Limb (tissue), 2 donors: Measurements from ENCODE around the gene SLC37A4.
"Not testable (repeated sequence)": the region's sequence is repeated elsewhere in the genome, so short reads cannot be mapped to it uniquely, and the experiment has no call there.

ENCODE experiments used
- DNase-seq, 2 donors: peaks; one replicate each; pipeline ENCODE4 v3.0.0-alpha.2; 2016; ENCODE audit errors: extremely low spot score in 2 of 2

SLC37A4 gene

GRCh38 chr11:119042927-119043326 is 12.2 kb upstream of the SLC37A4 start:
- DNase-seq, result no peak

GRCh38 chr11:119041821-119042514 is 11.3 kb upstream of the SLC37A4 start:
- DNase-seq, result no peak

GRCh38 chr11:119039471-119039870 is 8.8 kb upstream of the SLC37A4 start:
- DNase-seq, result not testable (repeated sequence)

GRCh38 chr11:119038884-119039283 is 8.2 kb upstream of the SLC37A4 start:
- no peak for DNase-seq

- no peak for DNase-seq
Measured at GRCh38 chr11:119034813-119035212, 4.1 kb upstream of the SLC37A4 start.

GRCh38 chr11:119033421-119033820 is 2.7 kb upstream of the SLC37A4 start:
- not testable (repeated sequence) for DNase-seq

- DNase-seq, result no peak
Measured at GRCh38 chr11:119031912-119032280, 1.2 kb upstream of the SLC37A4 start.

GRCh38 chr11:119030029-119030328 is 698 bp downstream of the SLC37A4 start:
- no peak for DNase-seq

GRCh38 chr11:119029340-119030028 is 1.2 kb downstream of the SLC37A4 start:
- no peak for DNase-seq

GRCh38 chr11:119029069-119029339 is 1.7 kb downstream of the SLC37A4 start:
- no peak for DNase-seq

- DNase-seq, result no peak
Measured at GRCh38 chr11:119028346-119029068, 2.2 kb downstream of the SLC37A4 start.

GRCh38 chr11:119027561-119028345 is 2.9 kb downstream of the SLC37A4 start:
- no peak for DNase-seq

GRCh38 chr11:119026970-119027369 is 3.7 kb downstream of the SLC37A4 start:
- no peak for DNase-seq

- no peak for DNase-seq
Measured at GRCh38 chr11:119025978-119026766, 4.5 kb downstream of the SLC37A4 start.

- no peak for DNase-seq
Measured at GRCh38 chr11:119025541-119025940, 5.1 kb downstream of the SLC37A4 start.

GRCh38 chr11:119025099-119025473 is 5.6 kb downstream of the SLC37A4 start:
- no peak for DNase-seq

- no peak for DNase-seq
Measured at GRCh38 chr11:119024430-119025098, 6.1 kb downstream of the SLC37A4 start.

- no peak for DNase-seq
Measured at GRCh38 chr11:119023741-119024140, 6.9 kb downstream of the SLC37A4 start.

GRCh38 chr11:119021631-119022030 is 9.0 kb downstream of the SLC37A4 start:
- DNase-seq, result no peak

GRCh38 chr11:119019996-119020395 is 10.7 kb downstream of the SLC37A4 start:
- no peak for DNase-seq
